Spleen (tissue), 7 donors: Measurements from ENCODE around the gene PAPOLA.

Source experiments
- CTCF ChIP-seq, 11 experiments: fragments of 200-600 bp in 7 of 11; fragments of 450-650 bp in 4 of 11; sonication (generic) in 4 of 11; IDR thresholded peaks in 8 of 11; conservative IDR thresholded peaks in 3 of 11; 1 replicate in 7 of 11; 2 replicates in 4 of 11; pipeline versions ENCODE4 v1.4.0 to v1.8.0; 2016 to 2021; ENCODE audit warnings: antibody characterized with exemption in 11 of 11, inconsistent platforms in 4 of 11, mild to moderate bottlenecking in 1 of 11
- POLR2A ChIP-seq, 3 donors: fragments of 450-650 bp; IDR thresholded peaks; one replicate each; pipeline ENCODE4 v1.5.1; 2017; ENCODE audit warnings: antibody characterized with exemption in 3 of 3, mild to moderate bottlenecking in 1 of 3
- POLR2AphosphoS5 ChIP-seq, 3 donors: sonication (generic); formaldehyde crosslinking; IDR thresholded peaks; one replicate each; pipeline ENCODE4 v1.5.1; 2017; ENCODE audit warnings: antibody characterized with exemption in 3 of 3
- donor health status: DM: no; HTN: no; CAD: no; lungs with moderate emphysema.
- donor health status: DM: no; HTN: no; CAD: no.
- donor health status: DM: no; HTN: no; CAD: no.

GRCh38 chr14:96536807-96537206, 34.6 kb downstream of the PAPOLA start:
- no peak for TF ChIP-seq CTCF (IDR thresholded peaks at IDR 0.05 in 8 of 11, conservative IDR thresholded peaks at IDR 0.05 in 3 of 11)
- no peak for TF ChIP-seq POLR2A (IDR thresholded peaks at IDR 0.05)
- no peak for TF ChIP-seq POLR2AphosphoS5 (IDR thresholded peaks at IDR 0.05)
